ENCODE data around the gene POLR2I.

POLR2I gene

GRCh38 chr19:36100476-36100875, 14.2 kb downstream of the POLR2I start:
- TF ChIP-seq GATA2 (IDR thresholded peaks at IDR 0.05; ENCODE audit: low read depth, low read length) (no peak), GATA3 (IDR thresholded peaks at IDR 0.05; ENCODE audit: low read depth, low read length) (no peak)

DNA sequence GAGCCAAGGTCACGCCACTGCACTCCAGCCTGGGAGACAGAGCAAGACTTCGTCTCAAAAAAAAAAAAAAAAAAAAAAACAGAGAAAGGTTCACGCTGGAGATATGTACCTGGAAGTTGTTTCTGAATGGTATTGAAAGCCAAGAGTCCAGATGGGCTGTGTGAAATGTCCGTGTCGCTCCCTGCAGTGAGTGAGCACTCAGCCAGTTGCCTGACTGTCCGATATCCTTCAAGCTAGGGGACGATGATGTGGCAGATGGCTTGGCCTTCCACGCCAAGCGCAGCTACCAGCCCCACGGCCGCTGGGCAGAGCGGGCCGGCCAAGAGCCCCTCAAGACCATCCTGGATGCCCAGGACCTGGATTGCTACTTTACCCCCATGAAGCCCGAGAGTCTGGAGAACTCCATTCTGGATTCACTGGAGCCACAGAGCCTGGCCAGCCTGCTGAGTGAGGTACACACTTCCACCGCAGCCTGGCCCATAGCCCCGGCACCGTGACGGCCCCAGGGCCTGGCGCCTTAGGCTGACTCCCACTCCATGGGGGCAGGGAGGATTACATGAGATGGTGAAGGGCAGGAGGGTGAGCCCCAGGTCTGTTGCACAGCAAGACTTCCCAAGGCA, 15.4 kb downstream of the POLR2I start:
- TF ChIP-seq GATA2 (IDR thresholded peaks at IDR 0.05; ENCODE audit: low read depth, low read length) (no peak), GATA3 (IDR thresholded peaks at IDR 0.05; ENCODE audit: low read depth, low read length) (no peak)

- TF ChIP-seq GATA3 (IDR thresholded peaks at IDR 0.05; ENCODE audit: low read depth, low read length) (no peak), GATA2 (IDR thresholded peaks at IDR 0.05; ENCODE audit: low read depth, low read length) (no peak)
Observed at GRCh38 chr19:36097036-36097435, 17.6 kb downstream of the POLR2I start.

GRCh38 chr19:36093687-36094086, 21.0 kb downstream of the POLR2I start:
- TF ChIP-seq GATA3 (IDR thresholded peaks at IDR 0.05; ENCODE audit: low read depth, low read length): no peak
- TF ChIP-seq GATA2 (IDR thresholded peaks at IDR 0.05; ENCODE audit: low read depth, low read length): no peak

DNA sequence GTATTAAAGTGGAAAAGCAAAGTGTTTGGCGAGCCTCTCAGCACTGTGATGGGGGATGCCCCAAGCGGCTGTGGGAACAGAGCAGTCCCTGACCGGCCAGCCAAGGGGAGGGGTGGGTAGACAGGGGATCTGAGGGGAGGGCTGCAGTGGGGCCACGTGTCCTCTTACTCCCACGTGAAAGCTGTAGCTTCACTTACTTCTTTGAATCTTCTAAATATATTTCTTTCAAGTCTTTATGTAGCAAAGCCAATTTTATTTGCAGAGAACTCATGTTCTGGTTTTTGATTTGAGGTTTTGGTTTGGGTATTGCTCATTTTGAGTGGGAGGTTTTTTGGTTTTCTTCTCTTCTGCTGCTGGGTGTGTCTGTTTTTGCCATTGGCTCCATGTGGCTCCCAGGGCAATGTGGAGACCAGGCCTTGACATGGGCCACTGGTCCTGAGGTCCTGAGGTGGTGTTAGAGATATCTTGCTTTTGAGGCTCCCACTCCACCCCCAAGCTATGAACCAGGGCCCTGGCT, 21.5 kb downstream of the POLR2I start:
- TF ChIP-seq GATA3 (IDR thresholded peaks at IDR 0.05; ENCODE audit: low read depth, low read length): no peak

DNA sequence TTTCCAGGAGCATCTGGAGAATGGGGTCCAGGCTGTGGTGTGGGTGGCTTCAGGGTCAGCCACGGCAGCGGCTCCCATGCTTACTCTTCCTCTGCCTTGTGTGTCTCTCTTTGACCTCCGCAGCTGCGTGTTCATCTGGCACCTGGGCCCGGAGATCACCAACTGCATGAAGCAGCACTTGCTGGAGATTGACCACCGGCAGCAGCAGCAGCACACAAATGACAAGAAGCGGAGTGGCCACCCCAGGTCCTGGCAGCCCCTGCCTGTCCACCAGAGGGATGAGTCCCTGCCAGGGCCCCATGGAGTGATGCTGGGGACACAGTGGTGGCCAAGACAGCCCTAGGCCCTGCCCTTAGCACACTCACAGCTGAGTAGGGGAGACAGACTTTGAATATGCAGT, 22.1 kb downstream of the POLR2I start:
- TF ChIP-seq GATA2 (IDR thresholded peaks at IDR 0.05; ENCODE audit: low read depth, low read length) (no peak), GATA3 (IDR thresholded peaks at IDR 0.05; ENCODE audit: low read depth, low read length) (no peak)

GRCh38 chr19:36090910-36091695, 23.6 kb downstream of the POLR2I start:
- no peak for TF ChIP-seq GATA2 (IDR thresholded peaks at IDR 0.05; ENCODE audit: low read depth, low read length)
- no peak for TF ChIP-seq GATA3 (IDR thresholded peaks at IDR 0.05; ENCODE audit: low read depth, low read length)

- no peak for TF ChIP-seq GATA2 (IDR thresholded peaks at IDR 0.05; ENCODE audit: low read depth, low read length)
- no peak for TF ChIP-seq GATA3 (IDR thresholded peaks at IDR 0.05; ENCODE audit: low read depth, low read length)
Observed at GRCh38 chr19:36089847-36090246, 24.8 kb downstream of the POLR2I start.

DNA sequence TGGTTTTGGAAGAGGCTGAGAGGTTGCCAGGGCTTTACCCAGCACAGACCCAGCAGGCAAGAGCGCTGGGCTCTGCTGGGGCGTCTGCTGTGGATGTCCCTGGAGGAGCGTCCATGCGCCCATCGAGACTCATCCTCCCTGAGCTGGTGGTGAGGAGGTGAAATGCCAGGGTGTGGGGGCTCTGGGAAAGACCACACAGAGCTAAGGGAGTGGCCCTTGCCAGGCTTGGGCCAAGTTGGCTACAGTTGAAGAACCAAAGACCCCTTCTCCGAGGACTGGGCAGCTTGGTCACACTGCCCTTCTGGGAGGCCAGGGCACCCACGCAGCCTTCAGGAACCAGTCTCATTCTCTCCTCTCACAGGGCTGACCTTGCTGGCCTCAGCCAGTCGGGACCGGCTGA, 28.3 kb downstream of the POLR2I start:
- no peak for TF ChIP-seq GATA3 (IDR thresholded peaks at IDR 0.05; ENCODE audit: low read depth, low read length)
- no peak for TF ChIP-seq GATA2 (IDR thresholded peaks at IDR 0.05; ENCODE audit: low read depth, low read length)

DNA sequence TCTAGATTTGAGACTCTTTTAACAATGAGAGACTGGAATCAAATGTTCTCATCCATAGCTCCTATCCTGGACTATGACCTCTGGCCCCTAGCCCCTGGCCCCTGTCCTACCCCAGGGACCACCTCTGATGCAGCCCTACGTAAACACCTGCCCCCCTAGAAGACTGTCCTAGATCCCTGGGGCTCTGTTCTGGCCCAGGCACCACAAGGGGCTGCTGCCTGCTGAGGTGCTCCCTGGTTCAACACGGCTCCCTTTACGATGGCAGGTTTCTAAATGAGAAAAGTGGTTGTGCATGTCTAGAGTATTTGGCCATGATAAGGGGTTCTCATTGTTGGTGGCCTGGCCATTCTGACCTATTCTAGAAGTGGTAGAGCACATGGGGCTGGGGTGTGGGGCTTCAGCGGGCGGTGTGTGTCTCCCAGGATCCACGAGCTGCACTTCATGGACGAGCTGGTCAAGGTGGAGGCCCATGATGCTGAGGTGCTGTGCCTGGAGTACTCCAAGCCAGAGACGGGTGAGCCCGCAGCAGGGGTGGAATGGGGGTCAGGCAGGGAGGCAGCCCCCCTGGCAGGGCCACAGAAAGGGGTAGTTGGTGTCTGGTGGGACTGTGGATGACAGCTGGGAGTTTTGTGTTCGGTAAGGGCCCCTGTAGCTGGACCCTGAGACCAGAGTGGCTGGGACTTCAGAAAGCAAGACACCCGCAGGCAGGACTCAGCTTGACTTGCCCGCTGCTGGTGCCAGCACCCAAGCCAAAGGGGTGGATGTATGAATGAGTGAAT, 30.3 kb downstream of the POLR2I start:
- TF ChIP-seq GATA2 (IDR thresholded peaks at IDR 0.05; ENCODE audit: low read depth, low read length) (no peak), GATA3 (IDR thresholded peaks at IDR 0.05; ENCODE audit: low read depth, low read length) (no peak)

- no peak for TF ChIP-seq GATA2 (IDR thresholded peaks at IDR 0.05; ENCODE audit: low read depth, low read length)
- TF ChIP-seq GATA3 (IDR thresholded peaks at IDR 0.05; ENCODE audit: low read depth, low read length): no peak
Observed at GRCh38 chr19:36082916-36083315, 31.8 kb downstream of the POLR2I start.

DNA sequence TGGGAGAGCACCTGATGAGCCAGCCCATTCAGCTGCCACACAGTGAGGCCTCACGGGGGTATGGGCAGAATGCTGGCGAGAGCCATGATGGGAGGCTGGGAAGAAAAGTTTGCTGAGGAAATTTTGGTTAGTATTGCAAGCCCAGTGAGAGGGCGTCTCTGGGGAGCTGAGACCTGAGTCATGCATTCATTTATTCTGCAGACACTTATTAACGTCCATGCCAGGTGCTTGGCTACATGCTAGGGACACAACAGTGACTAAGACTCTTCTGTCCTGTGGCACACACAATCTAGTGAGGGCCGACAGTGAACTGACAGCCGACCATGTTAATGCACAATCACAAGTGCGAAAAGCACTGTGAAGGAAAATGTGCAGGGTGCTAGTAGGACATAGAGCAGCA, 32.8 kb downstream of the POLR2I start:
- TF ChIP-seq GATA2 (IDR thresholded peaks at IDR 0.05; ENCODE audit: low read depth, low read length) (no peak), GATA3 (IDR thresholded peaks at IDR 0.05; ENCODE audit: low read depth, low read length) (no peak)

DNA sequence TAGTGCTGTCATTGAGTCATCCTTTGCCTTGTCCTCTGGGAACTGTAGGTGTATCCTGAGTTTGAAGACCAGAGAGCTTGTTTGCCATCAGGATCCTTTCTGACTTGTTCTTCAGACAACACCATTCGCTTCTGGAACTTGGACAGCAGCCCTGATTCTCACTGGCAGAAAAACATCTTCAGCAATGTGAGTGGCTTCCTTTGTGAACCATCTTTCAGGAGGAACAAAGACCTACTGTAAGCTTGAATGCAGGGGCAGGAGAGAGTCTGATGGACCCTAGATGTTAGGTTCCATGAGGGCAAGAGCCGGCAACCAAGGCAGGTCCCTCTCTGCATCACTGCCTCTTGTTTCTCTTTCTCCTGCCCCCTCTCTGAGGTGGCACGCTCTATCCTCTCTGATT, 33.3 kb downstream of the POLR2I start:
- TF ChIP-seq GATA3 (IDR thresholded peaks at IDR 0.05; ENCODE audit: low read depth, low read length) (no peak), GATA2 (IDR thresholded peaks at IDR 0.05; ENCODE audit: low read depth, low read length) (no peak)

DNA sequence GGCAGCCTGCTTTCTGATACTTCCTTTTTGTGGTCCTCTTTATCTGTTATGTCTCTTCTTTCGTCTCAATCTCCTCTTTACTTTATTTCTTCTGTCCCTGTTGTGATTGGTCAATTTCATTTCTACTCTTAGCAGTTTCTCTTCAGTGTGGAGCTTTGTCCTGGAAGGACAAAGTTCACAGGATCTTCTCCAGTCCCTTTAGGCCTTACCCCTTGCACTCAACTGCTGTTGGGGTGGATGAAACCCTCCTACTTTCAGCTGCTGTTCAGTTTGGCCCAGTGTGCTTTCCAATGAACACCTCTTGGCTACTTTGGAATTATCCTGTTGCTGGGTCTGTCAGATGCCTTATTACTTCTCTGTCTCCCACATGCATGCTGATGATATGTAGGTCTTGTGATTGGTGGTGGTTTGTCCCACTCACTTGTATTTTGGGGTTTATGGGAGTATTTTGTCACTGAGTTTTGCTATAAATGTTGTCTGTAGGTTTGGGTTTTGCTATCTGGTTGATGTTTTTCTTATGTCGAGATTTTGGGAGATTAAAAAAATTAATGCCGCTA, 35.2 kb downstream of the POLR2I start:
- TF ChIP-seq GATA3 (IDR thresholded peaks at IDR 0.05; ENCODE audit: low read depth, low read length) (no peak), GATA2 (IDR thresholded peaks at IDR 0.05; ENCODE audit: low read depth, low read length) (no peak)
